NCI-H1417 treated with DMSO at 0.1 percent for 48 hours (cell line): Measurements from ENCODE around the gene SRGN.

Experiments used
- DNase-seq: peaks from one replicate; lab custom pipeline; 2025; lab: John Stamatoyannopoulos, UW

SRGN gene

DNA sequence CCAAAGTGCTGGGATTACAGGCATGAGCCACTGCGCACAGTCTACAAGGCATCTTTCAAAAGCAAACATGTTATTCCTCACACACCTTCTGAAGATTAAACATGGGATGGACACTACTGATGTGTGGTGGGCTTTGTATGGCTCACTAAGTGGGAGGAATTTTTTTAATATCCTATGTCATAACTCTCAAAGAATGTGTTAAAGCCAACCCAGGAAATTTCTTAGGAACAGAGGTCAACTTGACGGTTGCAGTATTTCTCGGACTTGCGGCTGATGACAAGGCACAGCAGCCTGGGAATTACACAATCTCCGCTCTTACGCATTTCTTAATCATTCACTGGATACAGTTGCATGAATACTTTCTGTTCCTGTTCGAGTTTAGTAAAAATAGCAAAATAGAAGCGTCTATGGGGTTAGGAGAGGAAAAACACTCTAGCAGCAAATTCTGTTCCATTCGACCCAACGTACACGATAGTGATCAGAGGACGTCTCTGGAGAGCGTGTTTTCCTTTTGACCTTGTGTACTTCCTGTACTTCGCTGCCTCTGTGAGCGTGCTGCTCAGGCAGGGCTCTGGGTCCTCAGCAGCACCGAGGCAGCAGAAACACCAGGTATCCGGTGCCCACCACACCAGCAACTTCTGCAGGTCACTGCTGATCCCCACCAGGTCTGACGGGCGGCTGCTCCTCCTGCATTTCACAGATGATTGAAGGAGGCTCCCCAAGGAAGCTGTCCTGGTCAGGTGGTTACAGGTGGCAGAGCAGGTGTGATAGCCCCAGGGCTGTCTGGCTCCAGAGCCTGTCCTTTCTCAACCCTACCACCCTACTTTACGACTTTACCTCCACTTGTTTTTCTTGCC lies 26.4 kb upstream of the SRGN start:
- DNase-seq = no peak

DNA sequence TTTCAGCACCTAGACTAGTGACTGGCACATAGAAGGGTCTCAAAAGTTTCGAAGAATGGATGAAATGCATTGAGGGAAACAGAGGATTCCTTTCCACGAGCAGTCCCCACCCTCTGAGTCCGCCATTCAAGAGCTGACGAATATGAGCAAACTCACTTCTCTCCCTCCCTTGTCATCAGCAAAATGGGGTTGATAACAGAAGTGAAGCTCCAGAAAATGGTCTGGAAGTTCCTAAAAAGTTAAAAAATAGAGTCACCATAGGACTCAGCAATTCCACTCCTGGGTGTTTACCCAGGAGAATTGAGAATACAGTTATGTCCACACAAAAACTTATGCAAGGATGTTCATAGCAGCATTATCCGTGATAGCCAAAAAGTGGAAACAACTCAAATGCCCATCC lies 25.0 kb upstream of the SRGN start:
- DNase-seq = no peak

DNA sequence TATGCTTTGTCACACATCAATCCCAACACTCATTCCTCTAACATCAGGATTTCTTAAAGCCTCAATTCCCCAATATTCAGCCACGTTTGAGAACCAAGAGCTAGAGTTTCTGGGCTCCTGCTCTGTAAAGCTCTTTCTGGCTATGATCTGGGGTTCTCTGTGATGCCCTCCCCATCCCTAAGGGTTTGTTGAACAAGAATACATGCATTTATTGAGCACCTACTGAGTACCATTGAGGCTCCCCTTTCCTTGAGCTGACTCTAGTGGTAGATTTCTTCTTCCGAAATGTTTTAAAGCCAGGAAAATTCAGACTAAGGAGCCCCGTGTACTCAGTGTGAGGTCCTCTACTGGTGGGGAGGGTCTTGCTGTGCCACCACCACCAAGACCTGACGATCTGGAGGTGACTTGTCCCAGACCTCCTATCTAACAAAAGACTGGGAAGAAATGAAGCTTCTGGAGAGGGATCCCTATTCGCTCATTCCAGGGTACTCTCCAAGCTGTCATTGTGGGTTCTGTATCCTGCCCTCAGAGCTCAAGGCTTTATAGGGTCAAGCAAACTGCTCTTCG lies 23.1 kb upstream of the SRGN start:
- DNase-seq = no peak

DNA sequence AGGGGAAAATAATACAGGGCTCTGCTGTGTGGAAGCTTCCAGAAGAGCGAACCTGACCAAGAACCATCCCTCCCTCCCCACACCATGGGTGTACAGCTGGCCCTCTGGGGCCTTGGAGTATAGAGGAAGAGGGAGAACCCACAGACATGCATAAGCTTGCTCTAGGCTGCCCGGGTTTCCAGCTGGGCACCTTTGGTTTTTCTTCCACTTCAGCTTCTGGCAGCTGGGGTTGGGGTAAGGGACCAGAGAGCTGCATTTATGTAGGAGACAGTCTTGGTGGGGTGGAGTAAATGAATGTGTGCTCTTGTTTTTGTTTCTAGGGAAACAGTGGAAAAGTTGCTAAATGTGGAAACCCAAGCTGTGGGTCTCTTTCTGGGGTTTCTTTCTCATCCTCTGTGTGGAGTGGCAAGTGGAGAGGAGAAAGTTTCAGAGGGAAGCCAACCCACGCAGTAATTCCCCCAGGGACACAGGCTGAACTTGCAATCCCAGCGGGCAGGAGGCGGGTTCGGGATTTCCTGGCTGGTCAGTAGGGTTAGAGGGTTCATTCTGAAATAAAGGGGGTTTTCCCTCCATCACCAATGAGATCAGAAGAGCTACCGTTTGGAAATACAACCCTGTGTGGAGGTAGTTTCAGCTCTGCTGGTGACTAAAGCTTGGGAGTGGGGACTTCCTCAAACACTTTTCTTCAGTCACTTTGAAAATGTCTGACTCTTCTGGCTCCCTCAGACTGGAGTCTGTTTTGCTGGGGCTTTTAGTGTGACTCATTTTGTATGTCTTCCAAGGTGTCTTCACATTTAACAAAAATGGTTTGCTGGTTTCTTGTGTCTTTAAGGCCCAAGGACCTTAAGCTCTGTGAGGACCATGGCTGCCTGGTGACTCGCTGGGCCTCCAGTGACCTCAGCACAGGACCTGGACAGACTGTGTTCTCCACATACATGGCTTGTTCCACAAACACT lies 22.2 kb upstream of the SRGN start:
- DNase-seq = no peak

DNA sequence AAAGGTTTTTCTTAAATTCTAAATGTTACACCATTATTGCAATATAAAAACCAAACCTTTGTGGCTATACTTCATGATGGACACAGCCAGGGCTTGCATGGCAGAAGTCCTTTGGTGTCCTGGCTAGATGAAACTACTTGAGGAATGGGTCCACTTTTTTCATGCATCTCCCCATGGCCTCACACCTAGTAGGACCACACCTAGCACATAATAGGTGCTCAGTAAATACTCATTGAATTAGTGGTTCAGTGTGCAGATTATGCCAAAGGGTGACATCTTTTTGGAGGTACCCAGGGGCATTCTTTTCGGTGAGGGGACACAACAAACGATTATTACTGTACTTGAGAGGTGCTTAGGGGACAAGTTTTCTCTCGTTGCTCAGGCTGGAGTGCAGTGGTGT lies 20.7 kb upstream of the SRGN start:
- DNase-seq = no peak

DNA sequence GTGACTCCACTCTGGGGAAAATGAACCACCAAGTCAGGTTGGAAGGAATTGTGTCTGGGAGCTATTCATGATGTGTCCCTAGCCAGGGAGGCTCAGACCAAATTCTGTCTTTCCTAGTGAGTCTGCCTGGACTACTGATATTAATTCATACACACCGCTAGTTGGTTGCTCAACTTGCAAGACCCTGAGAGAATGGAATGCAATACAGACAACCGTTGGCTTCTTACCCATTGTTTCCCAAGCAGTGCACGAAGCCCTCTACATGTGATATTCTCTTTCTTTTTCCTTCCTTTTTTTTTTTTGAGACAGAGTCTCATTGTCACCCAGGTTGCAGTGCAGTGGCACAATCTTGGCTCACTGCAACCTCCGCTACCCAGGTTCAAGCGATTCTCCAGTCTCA lies 19.4 kb upstream of the SRGN start:
- DNase-seq = no peak

DNA sequence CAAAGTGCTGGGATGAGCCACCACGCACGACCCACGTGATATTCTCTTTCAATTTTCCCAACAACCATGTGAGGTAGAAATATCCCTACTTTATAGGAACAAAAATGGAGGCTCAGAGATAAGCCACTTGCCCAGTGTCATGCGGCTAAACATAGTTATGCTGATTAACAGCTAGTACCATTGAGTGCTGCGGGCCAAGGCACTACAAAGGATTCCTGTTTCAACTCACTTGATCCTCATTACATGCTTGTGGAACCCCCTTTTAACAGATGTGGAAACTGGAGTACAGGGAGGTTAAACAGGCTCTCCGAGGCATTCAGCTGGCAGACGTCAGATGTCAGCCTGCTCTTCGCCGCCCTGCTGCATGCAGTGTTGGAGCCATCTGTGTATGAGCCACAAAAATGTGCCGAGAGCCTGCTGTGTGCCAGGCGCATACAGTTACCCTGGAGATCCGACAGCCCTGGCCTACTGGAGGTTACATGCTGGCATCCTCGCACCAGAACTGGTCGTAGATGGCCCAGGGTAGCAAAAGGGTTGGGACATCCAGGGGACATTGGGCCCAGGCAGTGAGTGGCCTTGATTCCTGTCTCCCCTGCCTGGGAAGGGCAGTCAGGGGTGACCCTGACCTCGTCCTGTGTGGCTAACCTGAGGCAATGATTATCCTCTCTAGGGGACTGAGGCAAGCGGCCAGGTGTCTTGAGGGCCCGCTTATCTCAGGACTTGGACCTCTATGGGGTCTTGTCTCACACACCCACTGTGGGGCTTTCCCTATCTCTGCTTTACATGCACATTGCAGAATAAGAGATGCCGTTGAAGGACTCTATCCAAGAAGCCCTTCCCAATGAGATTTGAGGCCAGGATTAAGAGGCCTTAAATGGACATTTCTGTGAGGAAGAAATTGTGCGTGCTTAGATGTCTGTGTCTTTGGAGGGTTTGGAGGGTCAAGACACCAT lies 18.5 kb upstream of the SRGN start:
- DNase-seq = no peak

DNA sequence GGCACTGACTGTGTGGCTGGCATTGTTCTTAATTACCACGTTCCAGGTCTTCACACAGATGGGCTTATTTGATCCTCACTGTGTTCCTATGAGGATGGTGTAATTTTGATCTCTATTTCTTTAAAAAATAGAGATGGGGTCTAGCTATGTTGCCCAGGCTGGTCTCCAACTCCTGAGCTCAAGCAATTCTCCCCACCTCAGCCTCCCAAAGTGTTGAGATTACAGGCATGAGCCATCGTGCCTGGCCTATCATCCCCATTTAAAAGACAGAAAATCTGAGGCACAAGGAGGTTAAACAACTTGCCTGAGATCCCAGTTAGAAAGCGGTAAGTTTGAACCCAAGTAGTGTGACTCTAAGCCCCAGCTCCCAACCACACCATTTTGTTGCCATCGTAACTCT lies 17.0 kb upstream of the SRGN start:
- no peak for DNase-seq

DNA sequence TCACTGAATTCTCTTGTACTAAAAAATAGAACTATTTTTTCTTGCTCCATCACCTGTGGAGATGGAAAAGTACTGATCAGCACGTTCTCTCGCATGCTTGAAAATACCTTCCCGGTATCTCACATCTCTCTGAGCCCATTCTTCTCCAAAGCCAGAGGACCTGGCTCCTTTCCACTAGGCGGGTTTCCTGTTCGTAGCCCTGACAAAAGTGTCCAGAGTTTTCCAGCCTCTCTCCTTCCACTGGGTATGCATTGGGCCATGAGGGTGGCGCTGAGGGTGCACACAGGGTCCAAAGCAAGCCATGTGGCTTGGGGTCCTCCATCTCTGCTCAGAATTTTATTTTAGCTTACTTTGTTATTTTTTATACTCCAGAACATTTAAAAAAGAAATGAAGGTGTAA lies 16.3 kb upstream of the SRGN start:
- DNase-seq = no peak

DNA sequence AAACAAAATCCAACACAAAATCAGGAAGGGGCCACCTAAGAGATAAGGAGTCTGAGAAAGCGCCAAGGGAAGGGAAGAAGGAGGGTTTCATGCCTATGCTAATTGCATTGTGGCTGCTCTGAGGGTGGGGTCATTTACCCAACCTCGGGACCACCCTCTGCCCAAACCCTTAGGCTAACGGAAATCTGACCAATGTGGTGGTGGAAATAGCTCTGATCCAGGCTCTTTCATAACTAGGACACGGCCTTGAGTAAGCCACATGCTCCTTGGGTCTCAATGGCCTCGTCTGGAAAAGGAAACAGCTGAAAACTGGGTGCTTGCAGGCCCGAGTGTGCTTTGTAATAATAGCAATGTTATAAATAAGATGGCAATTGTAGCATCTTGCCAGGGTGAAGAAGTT lies 14.9 kb upstream of the SRGN start:
- DNase-seq = no peak

DNA sequence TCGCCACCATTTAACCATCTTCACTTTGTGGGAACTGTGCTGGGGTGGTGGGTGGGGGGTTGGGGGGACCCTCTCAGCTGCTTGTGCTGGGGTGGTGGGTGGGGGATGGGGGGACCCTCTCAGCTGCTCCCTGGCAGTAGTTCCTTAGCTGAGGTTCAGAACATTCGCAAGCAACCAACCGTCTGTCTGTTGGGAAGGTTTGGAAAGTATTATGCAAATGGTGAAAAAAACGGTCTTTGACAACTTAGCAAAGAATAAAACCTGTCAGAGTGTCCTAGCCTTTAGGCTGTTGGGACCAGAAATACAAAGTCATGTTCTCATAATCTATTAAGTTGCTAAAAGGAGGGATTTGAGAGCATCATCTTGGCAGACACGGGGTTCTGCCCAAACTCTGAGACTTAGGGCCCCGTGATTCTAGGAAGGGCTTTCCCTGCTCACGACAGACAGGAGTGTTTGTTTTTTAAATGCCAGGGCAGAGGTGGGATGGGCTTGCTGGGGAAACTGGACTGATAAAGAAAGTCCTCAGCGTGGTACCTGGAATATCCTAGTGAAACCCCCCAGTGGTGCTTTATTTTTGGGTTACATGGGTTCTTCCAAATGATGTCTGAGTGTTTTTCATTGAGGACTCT lies 14.1 kb upstream of the SRGN start:
- no peak for DNase-seq

DNA sequence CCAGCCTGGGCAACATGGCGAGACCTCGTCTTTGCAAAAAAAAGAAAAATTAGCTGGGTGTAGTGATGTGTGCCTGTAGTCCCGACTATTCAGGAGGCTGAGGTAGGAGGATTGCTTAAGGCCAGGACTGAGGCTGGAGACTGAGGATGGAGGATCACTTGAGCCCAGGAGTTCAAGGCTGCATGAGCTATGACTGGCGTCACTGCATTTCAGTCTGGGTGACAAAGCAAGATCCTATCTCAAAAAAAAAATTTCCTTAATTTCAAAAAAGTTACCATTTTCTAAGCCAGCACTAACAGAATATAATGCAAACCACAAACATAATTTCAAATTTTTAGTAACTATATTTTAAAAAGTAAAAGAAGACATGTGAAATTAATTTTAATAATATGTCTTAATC lies 13.4 kb upstream of the SRGN start:
- DNase-seq = no peak

DNA sequence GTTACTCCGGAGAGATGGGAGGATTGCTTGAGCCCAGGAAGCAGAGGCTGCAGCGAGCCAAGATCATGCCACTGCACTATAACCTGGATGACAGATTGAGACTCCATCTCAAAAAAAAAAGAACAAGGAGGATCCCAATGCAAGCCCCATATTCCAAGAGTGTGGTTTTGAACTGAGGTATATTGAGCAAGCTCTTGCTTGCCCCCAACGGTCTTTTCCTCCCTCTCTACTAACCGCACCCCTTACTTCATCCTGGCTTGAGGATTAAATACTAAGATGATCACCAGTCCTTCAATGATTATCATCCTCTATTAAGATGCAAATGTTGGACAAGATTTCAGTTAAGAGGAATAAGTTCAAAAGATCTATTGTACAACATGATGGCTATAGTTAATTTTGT lies 12.5 kb upstream of the SRGN start:
- DNase-seq = no peak

DNA sequence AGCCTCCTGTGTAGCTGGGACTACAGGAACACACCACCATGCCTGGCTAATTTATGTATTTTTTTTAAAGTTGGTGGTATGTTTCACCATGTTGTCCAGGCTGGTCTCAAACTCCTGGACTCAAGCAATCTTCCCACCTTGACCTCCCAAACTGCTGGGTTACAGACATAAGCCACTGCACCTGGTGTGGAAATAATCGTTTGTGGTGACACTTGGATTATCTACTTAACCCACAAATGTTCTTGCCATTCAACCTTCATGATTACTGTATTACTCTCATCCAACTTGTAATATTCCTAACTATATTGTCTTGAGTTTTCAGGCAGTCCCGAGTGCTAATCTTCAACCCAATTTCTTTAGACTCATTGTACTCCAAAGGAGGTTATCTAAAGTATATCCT lies 9.6 kb upstream of the SRGN start:
- no peak for DNase-seq

DNA sequence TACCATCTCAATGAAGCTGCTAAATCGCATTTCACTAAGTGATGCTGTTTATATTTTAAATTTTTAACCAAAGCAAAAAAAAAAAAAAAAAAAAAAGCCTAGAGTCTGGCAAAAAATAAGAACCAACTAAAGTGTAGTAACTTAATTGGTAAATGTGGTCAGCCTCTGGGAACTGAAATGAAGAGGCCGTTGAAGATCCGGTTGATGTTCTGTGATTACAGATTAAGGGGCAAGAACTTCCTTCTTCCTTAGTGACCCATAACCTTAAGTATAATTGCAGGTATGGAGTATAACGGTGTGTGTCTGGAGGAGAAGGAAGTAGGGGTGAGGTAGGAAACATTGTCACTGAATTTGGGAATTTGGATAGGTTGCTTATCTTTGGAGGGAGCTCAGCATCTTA lies 7.7 kb upstream of the SRGN start:
- DNase-seq = no peak

DNA sequence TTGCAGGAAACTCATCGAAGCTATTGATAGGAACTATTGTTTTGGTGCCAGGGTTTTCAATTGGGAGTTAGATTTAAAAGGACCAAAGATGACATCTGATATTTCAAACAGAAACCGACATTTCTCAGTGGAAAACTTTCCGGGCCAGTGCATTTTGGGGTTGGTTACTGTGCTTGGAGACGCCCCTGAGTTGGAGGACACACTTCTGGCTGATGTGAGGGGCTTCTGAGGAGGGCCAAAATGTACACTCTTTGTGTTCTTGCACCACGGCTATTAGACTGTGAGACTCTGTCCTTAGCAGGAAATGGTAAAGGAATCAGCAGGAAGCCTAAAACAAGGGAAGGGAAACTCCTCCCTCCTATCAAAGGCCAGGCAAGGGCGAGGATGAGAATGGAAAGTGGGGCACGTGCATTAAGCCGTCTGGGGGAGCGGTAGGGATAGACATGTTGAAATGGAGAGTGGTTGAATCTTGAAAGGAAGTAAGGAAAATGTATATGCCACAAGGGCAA lies 1.8 kb upstream of the SRGN start:
- DNase-seq = no peak

DNA sequence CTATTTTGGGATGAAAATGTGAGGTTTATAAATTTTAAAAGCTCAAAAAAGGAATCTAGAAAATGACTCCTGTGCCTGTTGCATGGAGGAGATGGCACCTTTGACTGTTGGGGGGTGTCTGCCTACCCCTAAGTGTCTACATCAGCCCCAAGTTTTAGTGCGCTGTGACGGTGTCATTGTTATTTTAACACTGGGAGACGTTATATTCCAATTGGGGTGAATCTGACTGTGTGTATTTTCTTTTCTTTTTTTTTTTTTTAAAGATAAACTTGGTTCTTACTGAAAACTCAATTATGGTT lies 517 bp downstream of the SRGN start:
- no peak for DNase-seq

DNA sequence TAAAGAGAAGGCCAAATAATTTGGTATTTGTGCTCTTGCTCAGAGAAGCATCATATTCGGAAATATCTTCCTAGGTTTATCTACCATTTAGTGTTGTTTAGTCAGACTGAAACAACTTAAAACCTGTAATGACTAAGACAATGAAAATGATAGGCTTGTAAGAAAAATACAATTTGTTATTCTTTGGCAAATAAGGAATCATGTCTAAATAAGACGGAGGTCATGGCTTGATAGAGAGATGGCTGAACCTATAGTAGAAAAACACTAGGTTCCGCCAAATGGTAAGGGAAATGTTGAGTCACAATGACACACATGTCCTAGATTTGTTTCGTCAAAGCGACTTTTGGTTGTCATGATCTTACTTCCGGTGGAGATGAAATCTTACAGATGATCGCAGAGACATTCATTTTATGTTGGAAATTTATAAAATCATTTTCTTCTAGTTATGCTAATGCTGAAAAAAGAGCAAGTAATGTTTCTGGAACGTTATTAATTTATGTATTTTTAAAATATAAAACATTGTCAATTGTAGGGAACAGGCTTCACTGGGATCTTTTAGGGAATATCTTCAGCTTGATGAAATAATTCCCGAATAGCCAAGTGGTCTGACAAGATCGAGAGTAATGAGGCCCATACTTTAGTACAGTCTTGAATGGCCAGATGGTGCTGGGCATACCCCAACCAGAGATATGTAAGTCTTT lies 1.0 kb downstream of the SRGN start:
- DNase-seq = no peak

DNA sequence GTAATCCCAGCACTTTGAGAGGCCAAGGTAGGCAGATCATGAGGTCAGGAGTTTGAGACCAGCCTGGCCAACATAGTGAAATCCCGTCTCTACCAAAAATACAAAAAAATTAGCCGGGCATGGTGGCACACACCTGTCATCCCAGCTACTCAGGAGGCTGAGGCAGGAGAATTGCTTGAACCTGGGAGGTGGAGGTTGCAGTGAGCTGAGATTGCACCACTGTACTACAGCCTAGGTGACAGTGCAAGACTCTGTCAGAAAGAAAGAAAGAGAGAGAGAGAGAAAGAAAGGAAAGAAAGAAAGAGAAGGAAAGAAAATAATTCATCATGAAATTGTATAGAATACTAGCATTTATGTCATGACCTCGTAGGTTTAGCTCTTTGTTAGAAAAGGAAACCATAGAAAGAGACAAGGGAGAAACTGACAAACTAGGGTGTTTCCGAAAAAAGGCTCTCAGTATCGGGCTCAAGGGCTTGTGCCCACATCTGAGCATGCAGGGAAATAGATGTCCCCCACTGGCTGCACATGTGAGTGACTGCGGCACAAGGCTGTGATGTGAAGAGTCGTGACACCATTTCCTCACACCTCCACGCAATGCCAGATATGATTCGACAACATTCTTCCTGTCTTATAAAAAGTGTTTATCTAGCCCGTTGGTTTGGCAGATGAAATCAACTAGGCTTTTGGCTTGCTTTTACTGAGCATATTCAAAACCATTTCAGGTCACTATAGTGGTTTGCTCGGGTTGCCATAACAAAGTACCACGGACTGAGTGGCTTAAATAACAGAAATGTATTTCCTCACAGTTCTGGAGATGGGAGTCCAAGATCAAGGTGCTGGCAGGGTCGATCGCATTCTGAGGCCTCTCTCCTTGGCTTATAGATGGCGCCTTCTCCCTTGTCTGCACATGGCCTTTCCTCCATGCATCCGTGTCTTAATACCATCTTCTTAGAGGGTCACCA lies 2.0 kb downstream of the SRGN start:
- DNase-seq = no peak
